ENCODE measurements around the gene TRIM2.

DNA sequence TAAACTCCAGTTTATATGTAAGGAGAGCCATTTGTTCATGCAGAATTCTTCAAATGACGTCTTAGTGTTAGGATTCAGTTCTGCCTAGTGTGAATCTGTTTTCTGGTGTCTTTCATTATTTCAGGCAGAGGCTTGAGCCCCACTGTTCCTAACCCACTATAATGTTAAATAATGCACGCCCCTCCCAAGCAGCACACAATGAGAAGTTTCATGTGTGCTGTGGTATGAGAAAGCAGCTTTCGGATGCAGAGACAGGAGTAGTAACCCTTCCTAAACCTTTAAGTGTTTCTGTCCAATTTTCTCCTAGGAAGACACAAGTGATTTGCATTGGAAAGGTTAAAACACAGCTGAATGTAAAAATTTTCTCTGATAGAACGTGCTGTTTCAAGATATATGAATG is 54.5 kb downstream of the TRIM2 start:
- TF ChIP-seq, protein P1, sequence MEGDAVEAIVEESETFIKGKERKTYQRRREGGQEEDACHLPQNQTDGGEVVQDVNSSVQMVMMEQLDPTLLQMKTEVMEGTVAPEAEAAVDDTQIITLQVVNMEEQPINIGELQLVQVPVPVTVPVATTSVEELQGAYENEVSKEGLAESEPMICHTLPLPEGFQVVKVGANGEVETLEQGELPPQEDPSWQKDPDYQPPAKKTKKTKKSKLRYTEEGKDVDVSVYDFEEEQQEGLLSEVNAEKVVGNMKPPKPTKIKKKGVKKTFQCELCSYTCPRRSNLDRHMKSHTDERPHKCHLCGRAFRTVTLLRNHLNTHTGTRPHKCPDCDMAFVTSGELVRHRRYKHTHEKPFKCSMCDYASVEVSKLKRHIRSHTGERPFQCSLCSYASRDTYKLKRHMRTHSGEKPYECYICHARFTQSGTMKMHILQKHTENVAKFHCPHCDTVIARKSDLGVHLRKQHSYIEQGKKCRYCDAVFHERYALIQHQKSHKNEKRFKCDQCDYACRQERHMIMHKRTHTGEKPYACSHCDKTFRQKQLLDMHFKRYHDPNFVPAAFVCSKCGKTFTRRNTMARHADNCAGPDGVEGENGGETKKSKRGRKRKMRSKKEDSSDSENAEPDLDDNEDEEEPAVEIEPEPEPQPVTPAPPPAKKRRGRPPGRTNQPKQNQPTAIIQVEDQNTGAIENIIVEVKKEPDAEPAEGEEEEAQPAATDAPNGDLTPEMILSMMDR (IDR thresholded peaks at IDR 0.05): no peak
- TF ChIP-seq POLR2A (IDR thresholded peaks at IDR 0.05): no peak

All from lower leg skin (tissue), 3 donors.